HUES64 (cell line): Measurements from ENCODE around the gene BBS9.
"Not testable (repeated sequence)": the region's sequence is repeated elsewhere in the genome, so short reads cannot be mapped to it uniquely, and the experiment has no call there.

ENCODE experiments used
- H3K27ac ChIP-seq: 2 replicates; pipeline ENCODE4 v1.7.0; 2013; ENCODE audit warnings: low read depth, low read length, inconsistent platforms
- H3K27me3 ChIP-seq: 2 replicates; pipeline ENCODE4 v1.6.1; 2013; ENCODE audit warnings: mild to moderate bottlenecking, low read length; ENCODE audit not compliant: insufficient read depth
- H3K36me3 ChIP-seq: 2 replicates; pipeline ENCODE4 v1.6.1; 2013; ENCODE audit warnings: mild to moderate bottlenecking, low read length; ENCODE audit not compliant: insufficient read depth
- H3K4me1 ChIP-seq: 2 replicates; pipeline ENCODE4 v1.6.1; 2013; ENCODE audit warnings: mild to moderate bottlenecking, low read length, moderate library complexity; ENCODE audit not compliant: insufficient read depth
- H3K4me3 ChIP-seq: 2 replicates; pipeline ENCODE4 v1.5.1; 2013; ENCODE audit warnings: mild to moderate bottlenecking, low read length, moderate library complexity
- H3K9ac ChIP-seq: 2 replicates; pipeline ENCODE4 v1.6.1; 2013; ENCODE audit warnings: mild to moderate bottlenecking, low read depth, low read length
- H3K9me3 ChIP-seq: 2 replicates; pipeline ENCODE4 v1.6.1; 2013; ENCODE audit warnings: low read depth, low read length; ENCODE audit not compliant: insufficient read depth
- WGBS: fragments of 150-250, 120-280 bp; methylation state at CpG from one replicate; pipeline ENCODE4 v1.1.7; 2013; ENCODE audit warnings: missing lambda C conversion rate; 5-methylcytosine and 5-hydroxymethylcytosine counted together

BBS9 gene

GRCh38 chr7:33233659-33234058 is 104.3 kb downstream of the BBS9 start:
- no peaks in the 10 kb centered on the region for H3K9me3 ChIP-seq
- no peaks in the 10 kb centered on the region for H3K36me3 ChIP-seq
- H3K27ac ChIP-seq: no peak overlapping the region
- no peaks in the 10 kb centered on the region for H3K27me3 ChIP-seq
- WGBS: 90% methylated on average over 3 of the region's 3 CpGs
- H3K9ac ChIP-seq: no peak overlapping the region
- H3K4me1 ChIP-seq: no peaks in the 10 kb centered on the region
- H3K4me3 ChIP-seq: no peak overlapping the region

- Histone ChIP-seq H3K4me3 (no peak overlapping the region), H3K4me1 (no peaks in the 10 kb centered on the region), H3K27me3 (no peaks in the 10 kb centered on the region), H3K27ac (no peak overlapping the region), H3K9me3 (no peaks in the 10 kb centered on the region), H3K9ac (no peak overlapping the region), H3K36me3 (no peaks in the 10 kb centered on the region)
- WGBS: 100% methylated on average over 1 of the region's 2 CpGs
These were observed 107.7 kb downstream of the BBS9 start for GRCh38 chr7:33237036-33237435.

GRCh38 chr7:33243319-33243881 is 114.0 kb downstream of the BBS9 start:
- 36% methylated on average over 2 of the region's 2 CpGs for WGBS
- no peak overlapping the region for H3K27ac ChIP-seq
- no peaks in the 10 kb centered on the region for H3K27me3 ChIP-seq
- H3K9ac ChIP-seq: no peak overlapping the region
- H3K36me3 ChIP-seq: no peaks in the 10 kb centered on the region
- no peak overlapping the region for H3K4me3 ChIP-seq
- no peaks in the 10 kb centered on the region for H3K4me1 ChIP-seq
- no peaks in the 10 kb centered on the region for H3K9me3 ChIP-seq

- 94% methylated on average over 4 of the region's 4 CpGs for WGBS
- no peak overlapping the region for H3K4me3 ChIP-seq
- no peaks in the 10 kb centered on the region for H3K27me3 ChIP-seq
- H3K4me1 ChIP-seq: no peaks in the 10 kb centered on the region
- H3K9me3 ChIP-seq: no peaks in the 10 kb centered on the region
- H3K27ac ChIP-seq: no peak overlapping the region
- H3K36me3 ChIP-seq: no peaks in the 10 kb centered on the region
- H3K9ac ChIP-seq: no peak overlapping the region
These were observed 119.3 kb downstream of the BBS9 start for GRCh38 chr7:33248671-33249070.

GRCh38 chr7:33250421-33250871 is 121.1 kb downstream of the BBS9 start:
- H3K4me3 ChIP-seq: no peak overlapping the region
- H3K9ac ChIP-seq: no peak overlapping the region
- no peaks in the 10 kb centered on the region for H3K9me3 ChIP-seq
- H3K27me3 ChIP-seq: no peaks in the 10 kb centered on the region
- no peaks in the 10 kb centered on the region for H3K36me3 ChIP-seq
- H3K4me1 ChIP-seq: no peaks in the 10 kb centered on the region
- no peak overlapping the region for H3K27ac ChIP-seq

GRCh38 chr7:33251301-33251700 is 121.9 kb downstream of the BBS9 start:
- Histone ChIP-seq H3K27me3 (no peaks in the 10 kb centered on the region), H3K4me1 (no peaks in the 10 kb centered on the region), H3K36me3 (no peaks in the 10 kb centered on the region), H3K9ac (no peak overlapping the region), H3K27ac (no peak overlapping the region), H3K4me3 (no peak overlapping the region), H3K9me3 (no peaks in the 10 kb centered on the region)

- no peaks in the 10 kb centered on the region for H3K9me3 ChIP-seq
- no peak overlapping the region for H3K4me3 ChIP-seq
- H3K27me3 ChIP-seq: no peaks in the 10 kb centered on the region
- H3K36me3 ChIP-seq: no peaks in the 10 kb centered on the region
- no peak overlapping the region for H3K27ac ChIP-seq
- peaks cover 10% of the 10 kb centered on the region for H3K4me1 ChIP-seq
- H3K9ac ChIP-seq: no peak overlapping the region
These were observed 129.2 kb downstream of the BBS9 start for GRCh38 chr7:33258491-33258951.

- H3K9me3 ChIP-seq: no peaks in the 10 kb centered on the region
- no peak overlapping the region for H3K4me3 ChIP-seq
- H3K4me1 ChIP-seq: peaks cover 10% of the 10 kb centered on the region
- WGBS: 79% methylated on average over 3 of the region's 3 CpGs
- H3K27me3 ChIP-seq: no peaks in the 10 kb centered on the region
- no peak overlapping the region for H3K27ac ChIP-seq
- H3K36me3 ChIP-seq: no peaks in the 10 kb centered on the region
- H3K9ac ChIP-seq: no peak overlapping the region
These were observed 132.2 kb downstream of the BBS9 start for GRCh38 chr7:33261585-33261984.

- Histone ChIP-seq H3K36me3 (no peaks in the 10 kb centered on the region), H3K27me3 (no peaks in the 10 kb centered on the region), H3K9me3 (no peaks in the 10 kb centered on the region), H3K4me1 (peaks cover 10% of the 10 kb centered on the region), H3K27ac (no peak overlapping the region), H3K9ac (no peak overlapping the region), H3K4me3 (no peak overlapping the region)
- WGBS: 68% methylated on average over 3 of the region's 3 CpGs
These were observed 133.1 kb downstream of the BBS9 start for GRCh38 chr7:33262476-33262875.

GRCh38 chr7:33271839-33272371 is 142.5 kb downstream of the BBS9 start:
- not testable (repeated sequence) for H3K36me3 ChIP-seq, H3K9ac ChIP-seq, H3K27me3 ChIP-seq, H3K4me1 ChIP-seq, H3K27ac ChIP-seq, H3K9me3 ChIP-seq, H3K4me3 ChIP-seq
- 92% methylated on average over 3 of the region's 4 CpGs for WGBS

- no peak overlapping the region for H3K9ac ChIP-seq
- H3K9me3 ChIP-seq: peaks cover 12% of the 10 kb centered on the region
- H3K36me3 ChIP-seq: 0 out of 2 replicates have a peak, but pooled peaks cover 3% of the 10 kb centered on the region
- H3K4me1 ChIP-seq: no peaks in the 10 kb centered on the region
- H3K27ac ChIP-seq: no peak overlapping the region
- no peaks in the 10 kb centered on the region for H3K27me3 ChIP-seq
- H3K4me3 ChIP-seq: no peak overlapping the region
- 90% methylated on average over 2 of the region's 2 CpGs for WGBS
These were observed 144.0 kb downstream of the BBS9 start for GRCh38 chr7:33273356-33273755.

- WGBS: 87% methylated on average over 2 of the region's 3 CpGs
- no peak overlapping the region for H3K27ac ChIP-seq
- 0 out of 2 replicates have a peak, but pooled peaks cover 3% of the 10 kb centered on the region for H3K36me3 ChIP-seq
- H3K4me3 ChIP-seq: no peak overlapping the region
- peaks cover 25% of the 10 kb centered on the region for H3K9me3 ChIP-seq
- no peaks in the 10 kb centered on the region for H3K27me3 ChIP-seq
- no peak overlapping the region for H3K9ac ChIP-seq
- no peaks in the 10 kb centered on the region for H3K4me1 ChIP-seq
These were observed 147.0 kb downstream of the BBS9 start for GRCh38 chr7:33276325-33276724.
